GM21526 (cell line): Measurements from ENCODE around the gene PPP1R3C.

Source experiments
- ATAC-seq: cut with Tn5 transposase; IDR thresholded peaks from one replicate; pipeline ENCODE4 v1.9.1; 2021; ENCODE audit warnings: moderate library complexity; ENCODE audit not compliant: unreplicated experiment, low FRiP score

PPP1R3C gene

DNA sequence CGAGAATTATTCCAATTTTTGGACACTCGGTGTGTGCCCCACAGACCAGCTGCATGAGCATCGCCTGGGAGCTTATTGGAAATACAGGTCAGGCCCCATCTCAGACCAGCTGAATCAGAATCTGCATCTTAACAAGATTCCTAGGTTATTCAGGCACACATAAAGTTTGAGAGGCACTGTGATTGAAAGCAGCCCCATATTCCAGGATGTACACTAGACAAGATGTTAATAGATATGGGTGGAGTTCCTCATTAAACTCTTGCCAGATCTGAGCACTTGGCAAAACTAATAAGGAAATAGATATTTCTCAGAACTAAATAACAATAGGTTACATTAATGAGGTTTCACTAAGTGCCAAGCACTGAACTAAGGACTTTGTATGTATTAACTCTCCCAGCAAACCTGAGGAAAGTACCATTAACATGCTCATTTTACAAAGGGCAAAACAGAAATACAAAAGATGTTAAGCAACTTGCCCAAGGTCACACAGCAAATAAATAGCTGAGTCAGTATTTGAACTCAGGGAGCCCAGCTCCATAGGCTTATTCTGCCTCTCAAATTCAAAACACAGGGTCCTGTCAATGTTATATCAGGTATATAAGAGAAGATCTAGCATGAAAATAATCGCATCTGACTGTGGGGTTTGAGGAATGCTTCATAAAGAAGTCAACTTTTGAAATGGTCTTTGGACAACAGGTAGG is 29.9 kb downstream of the PPP1R3C start:
- ATAC-seq: no peak

- ATAC-seq: no peak
Observed at GRCh38 chr10:91602449-91602848, 30.4 kb downstream of the PPP1R3C start.

GRCh38 chr10:91601212-91601611 is 31.7 kb downstream of the PPP1R3C start:
- no peak for ATAC-seq

DNA sequence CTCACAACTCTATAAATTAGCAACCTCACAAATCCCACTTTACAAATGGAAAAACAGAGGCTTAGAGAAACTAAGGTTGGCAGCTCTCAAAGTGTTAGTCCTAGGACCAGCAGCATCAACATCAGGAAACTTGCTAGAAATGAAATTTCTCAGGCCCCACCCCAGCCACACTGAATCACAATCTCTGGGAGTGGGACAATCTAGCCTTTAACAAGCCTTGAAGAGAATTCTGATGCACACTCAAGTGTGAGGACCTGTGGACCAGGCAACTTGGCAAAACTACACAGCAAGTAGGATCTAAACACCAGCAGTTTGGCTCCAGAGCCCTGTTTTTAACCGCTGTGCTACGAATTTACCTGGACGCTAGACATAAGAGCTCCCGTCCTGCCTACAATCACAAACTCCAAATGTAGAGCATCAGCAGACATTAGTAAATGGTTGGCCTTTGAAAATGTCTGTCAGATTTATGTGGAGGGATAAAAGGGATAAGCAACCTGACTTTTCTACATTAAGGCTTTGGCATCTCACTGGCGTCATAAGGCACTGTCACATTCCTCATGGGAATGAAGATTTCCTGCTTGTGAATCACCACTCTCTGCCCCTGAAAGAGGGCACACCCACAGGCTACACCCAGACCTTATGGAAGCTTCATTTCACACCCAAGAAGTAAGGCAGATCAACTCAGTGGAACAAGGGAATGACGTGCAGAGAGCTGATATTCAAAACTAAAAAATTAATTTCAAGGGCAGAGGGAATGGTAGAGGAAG is 34.5 kb downstream of the PPP1R3C start:
- ATAC-seq: no peak

DNA sequence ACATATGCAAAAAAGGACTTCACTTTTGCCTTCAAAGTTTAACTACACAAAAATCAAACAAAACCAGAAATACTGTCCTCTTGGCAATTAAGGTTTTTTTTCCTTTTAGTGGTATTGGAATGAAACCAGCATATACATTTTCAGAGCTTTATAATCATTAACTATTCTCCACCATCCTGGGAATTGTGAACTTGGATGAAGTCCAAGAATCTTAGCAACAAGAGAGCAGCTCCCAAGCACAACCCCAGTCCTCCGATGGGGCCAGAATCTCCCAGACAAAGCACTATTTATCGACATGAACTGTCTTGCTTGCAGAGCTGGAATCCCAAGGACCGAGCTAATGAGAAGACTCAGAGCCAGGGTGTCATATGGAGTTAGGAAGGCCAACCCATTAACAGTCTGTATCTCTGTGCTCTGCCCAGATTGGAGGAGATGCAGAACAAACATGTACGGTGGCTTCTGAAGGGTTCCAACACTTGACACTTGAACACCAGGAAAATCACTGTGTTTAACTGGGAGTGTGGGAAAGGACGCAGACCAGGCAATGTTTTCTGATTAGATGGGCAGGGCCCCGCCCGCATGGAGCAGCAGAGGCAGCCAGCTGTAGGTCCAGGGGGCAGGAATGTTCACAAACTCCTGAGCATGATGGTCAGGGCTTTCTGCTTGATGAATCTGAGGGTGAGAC is 35.5 kb downstream of the PPP1R3C start:
- no peak for ATAC-seq

GRCh38 chr10:91596825-91597196 is 36.1 kb downstream of the PPP1R3C start:
- ATAC-seq: no peak

DNA sequence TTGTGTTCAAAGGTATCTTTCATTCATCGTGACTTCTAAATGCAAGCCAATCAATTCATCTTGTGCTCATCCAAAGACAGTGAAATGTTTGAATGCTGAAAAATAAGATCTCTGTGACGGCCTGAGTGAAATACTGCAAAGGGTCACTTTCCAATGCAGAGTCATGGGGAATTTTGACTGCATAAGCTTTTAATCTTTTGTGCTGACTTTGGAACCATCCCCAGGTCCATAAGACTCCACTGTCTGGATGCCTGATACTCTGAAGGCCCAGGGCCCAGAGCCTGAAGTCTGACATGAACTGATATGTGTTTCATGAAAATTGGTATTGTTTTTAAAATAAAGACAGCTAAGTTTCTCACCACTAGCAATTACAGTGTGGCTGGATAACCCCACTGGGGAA is 39.0 kb downstream of the PPP1R3C start:
- no peak for ATAC-seq

DNA sequence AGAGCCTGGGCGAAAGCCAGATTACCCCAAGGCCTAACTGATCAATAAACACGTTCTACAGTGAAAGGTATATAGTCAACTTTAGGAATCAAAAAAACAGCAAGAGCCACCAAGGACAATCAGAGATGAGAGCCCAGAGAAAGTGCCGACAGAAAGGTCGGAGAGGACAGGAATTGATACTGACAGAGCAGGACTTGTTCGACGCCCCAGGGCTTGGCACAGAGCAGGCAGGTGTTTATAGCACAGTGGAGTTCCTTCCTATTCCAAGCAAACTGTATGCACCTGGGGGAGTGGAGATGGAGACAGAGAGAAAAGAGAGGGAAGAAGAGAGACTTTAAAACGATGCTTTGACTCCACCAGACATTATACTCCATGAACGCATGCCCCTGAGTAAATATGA is 39.5 kb downstream of the PPP1R3C start:
- no peak for ATAC-seq

- ATAC-seq: no peak
Observed at GRCh38 chr10:91592266-91592975, 40.5 kb downstream of the PPP1R3C start.

- ATAC-seq: no peak
Observed at GRCh38 chr10:91591797-91592174, 41.1 kb downstream of the PPP1R3C start.

DNA sequence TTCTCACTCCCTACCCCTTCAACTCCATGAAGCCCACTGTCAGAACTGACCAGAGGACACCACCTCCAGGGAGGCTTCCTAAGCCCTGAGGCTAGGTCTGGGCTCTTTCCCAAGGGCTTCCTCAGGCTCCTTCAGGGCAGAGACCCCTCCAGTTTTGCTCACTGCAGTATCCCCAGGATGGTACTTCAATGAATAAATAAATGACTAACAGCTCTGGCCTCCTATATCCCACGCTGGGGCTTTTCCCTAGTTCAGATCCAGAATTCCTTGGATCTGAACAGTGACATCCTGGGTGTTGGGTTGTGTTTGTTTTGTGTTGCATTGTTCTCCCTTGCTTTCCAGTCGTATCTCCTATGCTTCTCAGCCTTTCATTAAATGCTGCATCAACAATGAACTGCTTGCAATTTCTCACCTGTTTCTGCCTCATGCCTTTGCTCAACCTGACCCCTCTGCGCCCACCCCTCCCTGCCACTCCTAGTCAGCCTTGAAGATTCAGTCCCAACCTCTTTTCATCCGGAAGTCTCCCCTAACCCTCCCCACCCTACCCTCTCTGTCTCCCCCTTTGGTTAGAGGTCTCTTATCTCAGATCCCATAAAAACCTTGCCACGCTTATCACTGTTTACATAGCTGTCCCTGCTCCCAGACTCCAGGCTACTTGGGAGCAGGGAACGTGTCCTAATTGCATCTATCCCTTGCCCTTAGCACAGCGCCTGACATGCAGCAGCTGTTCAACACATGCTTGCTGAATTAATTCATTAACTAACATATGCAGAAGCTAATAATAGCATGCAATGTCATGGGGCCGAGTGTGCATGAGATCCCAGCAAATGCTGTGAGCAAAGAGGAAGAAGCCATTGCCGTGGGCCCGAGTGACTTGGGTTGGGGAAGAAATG is 41.7 kb downstream of the PPP1R3C start:
- no peak for ATAC-seq

- ATAC-seq: no peak
Observed at GRCh38 chr10:91590142-91590903, 42.5 kb downstream of the PPP1R3C start.

DNA sequence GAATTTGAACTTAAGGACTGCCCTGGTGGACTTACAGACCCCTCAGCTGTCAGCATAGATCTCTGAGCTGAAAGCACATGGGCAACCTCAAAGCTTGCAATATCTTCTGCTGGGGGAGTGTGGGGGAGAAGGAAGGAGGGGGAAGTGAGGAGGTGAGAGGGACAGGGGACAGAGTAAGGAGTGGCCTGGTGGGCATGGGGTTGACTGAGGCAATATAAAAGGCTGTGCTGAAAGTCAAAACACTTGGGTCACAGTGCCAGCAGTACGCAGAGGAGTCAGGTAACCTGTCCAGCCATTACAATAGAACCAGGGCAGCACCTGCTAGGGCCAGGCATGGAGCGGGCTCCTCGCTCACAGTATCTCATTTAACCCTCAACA is 43.2 kb downstream of the PPP1R3C start:
- no peak for ATAC-seq

- no peak for ATAC-seq
Observed at GRCh38 chr10:91589015-91589657, 43.7 kb downstream of the PPP1R3C start.

DNA sequence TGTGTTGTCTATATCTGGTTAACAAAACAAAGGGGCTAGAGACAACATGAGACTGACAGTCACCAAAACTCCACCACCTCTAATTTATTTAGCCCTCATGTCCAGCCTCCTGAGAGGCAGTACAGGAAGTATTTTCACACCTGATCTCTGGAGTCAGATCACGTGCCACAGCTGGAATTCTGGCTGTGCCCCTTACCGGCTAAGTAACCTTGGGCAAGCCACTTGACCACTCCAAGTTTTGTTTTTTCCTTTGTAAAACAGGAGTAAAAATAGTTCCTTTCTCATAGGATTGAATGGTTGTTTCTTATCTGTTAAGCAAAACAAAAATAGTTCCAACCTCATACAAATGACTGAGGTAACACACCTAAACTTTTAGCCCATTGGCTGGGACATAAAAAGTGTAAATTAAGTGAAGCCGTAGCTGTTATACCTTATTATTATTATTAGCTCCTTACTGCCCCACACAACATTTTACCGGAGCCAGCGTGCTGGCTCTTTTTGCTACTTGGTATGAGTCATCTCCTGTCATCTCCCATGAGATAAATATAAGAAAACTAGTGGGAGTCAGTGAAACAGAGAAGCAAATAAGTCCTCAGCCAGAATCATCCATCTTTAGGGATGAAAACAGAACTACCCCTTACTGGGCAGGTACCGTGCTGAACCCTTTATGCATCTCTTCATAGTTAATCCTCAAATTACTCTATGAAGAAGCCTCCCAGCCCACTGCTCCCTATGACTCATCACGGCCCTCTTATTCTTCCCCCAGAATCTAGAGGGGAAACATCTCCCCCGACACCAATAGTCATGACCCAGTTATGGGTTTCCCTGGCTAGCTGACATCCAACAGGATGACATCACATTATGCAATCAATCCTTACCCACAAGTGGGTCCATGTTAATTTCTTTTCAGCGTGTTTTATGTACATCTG is 44.9 kb downstream of the PPP1R3C start:
- no peak for ATAC-seq

DNA sequence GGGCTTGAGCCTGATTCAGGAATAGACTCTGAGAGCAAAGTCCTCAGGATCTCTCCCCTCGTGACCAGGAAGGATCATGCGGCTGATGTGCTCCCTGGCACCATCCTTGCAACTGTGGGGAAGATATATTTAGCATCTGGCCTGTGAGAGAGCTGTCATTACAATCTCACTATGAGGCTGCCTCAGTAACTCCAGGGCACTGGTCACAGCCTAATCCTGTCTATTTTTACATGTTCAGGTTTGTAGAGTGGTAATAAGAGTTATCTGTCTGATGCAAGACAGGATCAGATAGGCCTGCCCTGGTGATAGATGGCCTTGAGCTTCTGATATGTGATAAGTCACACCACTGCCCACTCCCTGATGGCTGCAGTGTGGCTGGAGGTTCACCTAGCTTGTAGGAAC is 50.7 kb downstream of the PPP1R3C start:
- no peak for ATAC-seq

GRCh38 chr10:91579329-91579985 is 53.4 kb downstream of the PPP1R3C start:
- no peak for ATAC-seq
